Right lobe of liver (tissue), 4 donors: Measurements from ENCODE around the gene IYD.

Experiments used
- POLR2A ChIP-seq: fragments of 450-650 bp; IDR thresholded peaks from one replicate; pipeline ENCODE4 v1.6.1; 2017; ENCODE audit warnings: antibody characterized with exemption, mild to moderate bottlenecking
- TF ChIP-seq, protein P1 (sequence below), 4 donors: fragments of 200-600 bp in 3 of 4; fragments of 450-650 bp in 1 of 4; IDR thresholded peaks; one replicate each; pipeline versions ENCODE4 v1.5.1 to v1.8.0; 2016 to 2022; ENCODE audit warnings: antibody characterized with exemption in 4 of 4, mild to moderate bottlenecking in 2 of 4
- donor health status: DM: no; HTN: no; CAD: no.
- donor health status: DM: no; HTN: no; CAD: no.
- donor health status: DM: no; HTN: yes; CAD: no.

DNA sequence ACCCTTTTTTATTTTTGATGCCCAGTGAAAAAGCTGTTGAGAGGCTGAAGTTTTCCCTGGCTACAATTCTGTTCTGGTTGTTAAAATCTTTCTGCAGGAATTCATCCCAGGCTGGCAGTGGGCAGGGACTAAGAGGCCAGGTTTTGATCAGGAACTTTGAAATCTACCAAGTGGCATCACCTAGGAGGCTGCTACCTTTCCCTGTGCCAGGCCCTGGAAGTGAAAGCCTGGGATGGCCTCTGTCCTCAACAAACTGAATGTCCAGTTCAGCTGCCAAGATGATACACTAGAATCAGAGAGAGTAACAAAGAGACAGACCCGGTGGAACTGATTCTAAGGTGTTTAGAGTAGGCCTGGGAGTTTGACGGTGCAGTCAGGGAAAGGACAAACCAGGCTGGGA, 596 bp downstream of the IYD start:
- TF ChIP-seq, protein P1, sequence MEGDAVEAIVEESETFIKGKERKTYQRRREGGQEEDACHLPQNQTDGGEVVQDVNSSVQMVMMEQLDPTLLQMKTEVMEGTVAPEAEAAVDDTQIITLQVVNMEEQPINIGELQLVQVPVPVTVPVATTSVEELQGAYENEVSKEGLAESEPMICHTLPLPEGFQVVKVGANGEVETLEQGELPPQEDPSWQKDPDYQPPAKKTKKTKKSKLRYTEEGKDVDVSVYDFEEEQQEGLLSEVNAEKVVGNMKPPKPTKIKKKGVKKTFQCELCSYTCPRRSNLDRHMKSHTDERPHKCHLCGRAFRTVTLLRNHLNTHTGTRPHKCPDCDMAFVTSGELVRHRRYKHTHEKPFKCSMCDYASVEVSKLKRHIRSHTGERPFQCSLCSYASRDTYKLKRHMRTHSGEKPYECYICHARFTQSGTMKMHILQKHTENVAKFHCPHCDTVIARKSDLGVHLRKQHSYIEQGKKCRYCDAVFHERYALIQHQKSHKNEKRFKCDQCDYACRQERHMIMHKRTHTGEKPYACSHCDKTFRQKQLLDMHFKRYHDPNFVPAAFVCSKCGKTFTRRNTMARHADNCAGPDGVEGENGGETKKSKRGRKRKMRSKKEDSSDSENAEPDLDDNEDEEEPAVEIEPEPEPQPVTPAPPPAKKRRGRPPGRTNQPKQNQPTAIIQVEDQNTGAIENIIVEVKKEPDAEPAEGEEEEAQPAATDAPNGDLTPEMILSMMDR (IDR thresholded peaks at IDR 0.05) = no peak
- TF ChIP-seq POLR2A = no peak
